ENCODE data around the gene TENM4.
A peak's percentile ranks its signal among the peaks of the same experiment; 100 is the strongest.

Gene TENM4

GRCh38 chr11:78759071-78759470 is 681.8 kb downstream of the TENM4 start:
- no peak for DNase-seq

- no peak for DNase-seq
Measured at GRCh38 chr11:78753297-78753696, 687.5 kb downstream of the TENM4 start.

GRCh38 chr11:78752494-78752893 is 688.3 kb downstream of the TENM4 start:
- no peak for DNase-seq

GRCh38 chr11:78748918-78749690 is 691.7 kb downstream of the TENM4 start:
- no peak for DNase-seq

GRCh38 chr11:78744949-78745348 is 695.9 kb downstream of the TENM4 start:
- no peak for DNase-seq

GRCh38 chr11:78744202-78744601 is 696.6 kb downstream of the TENM4 start:
- no peak for DNase-seq

- DNase-seq: peak; percentile 47
Measured at GRCh38 chr11:78742430-78742829, 698.4 kb downstream of the TENM4 start.

- DNase-seq: peak; percentile 52
Measured at GRCh38 chr11:78741741-78742140, 699.1 kb downstream of the TENM4 start.

- peak; percentile 70 for DNase-seq
Measured at GRCh38 chr11:78740199-78741071, 700.4 kb downstream of the TENM4 start.

- no peak for DNase-seq
Measured at GRCh38 chr11:78737891-78738290, 702.9 kb downstream of the TENM4 start.

GRCh38 chr11:78737301-78737700 is 703.5 kb downstream of the TENM4 start:
- no peak for DNase-seq

- no peak for DNase-seq
Measured at GRCh38 chr11:78735711-78736110, 705.1 kb downstream of the TENM4 start.

- no peak for DNase-seq
Measured at GRCh38 chr11:78733031-78733430, 707.8 kb downstream of the TENM4 start.

- no peak for DNase-seq
Measured at GRCh38 chr11:78732246-78732645, 708.6 kb downstream of the TENM4 start.

GRCh38 chr11:78731027-78731426 is 709.8 kb downstream of the TENM4 start:
- no peak for DNase-seq

- DNase-seq: no peak
Measured at GRCh38 chr11:78730267-78730824, 710.5 kb downstream of the TENM4 start.

- DNase-seq: no peak
Measured at GRCh38 chr11:78727816-78728215, 713.0 kb downstream of the TENM4 start.

- no peak for DNase-seq
Measured at GRCh38 chr11:78725200-78725599, 715.6 kb downstream of the TENM4 start.

- no peak for DNase-seq
Measured at GRCh38 chr11:78722786-78723185, 718.0 kb downstream of the TENM4 start.

GRCh38 chr11:78720281-78720989 is 720.4 kb downstream of the TENM4 start:
- no peak for DNase-seq

- no peak for DNase-seq
Measured at GRCh38 chr11:78717041-78717440, 723.8 kb downstream of the TENM4 start.

- DNase-seq: peak; percentile 28
Measured at GRCh38 chr11:78715639-78716311, 725.1 kb downstream of the TENM4 start.

Data from right hindlimb (tissue), 1 donor.